WTC11 (cell line): Measurements from ENCODE around the gene SPSB4. TPM values are rescaled to one million over a fixed set of nuclear protein-coding genes. Genes with fewer than 3 reads are reported as not detected.

Experiments
- ATAC-seq: fragments of 200-7000 bp; cut with Tn5 transposase; 2 replicates; pipeline ENCODE4 v1.10.0; 2021; ENCODE audit warnings: mild to moderate bottlenecking, moderate library complexity
- CTCF ChIA-PET: fragments of 300-600 bp; sonication (Branson Sonifier 250); formaldehyde crosslinking; loops from one replicate; lab custom pipeline; 2021; ENCODE audit warnings: antibody characterized with exemption; lab: Charles Lee
- POLR2A ChIA-PET: fragments of 350-600 bp; sonication (Branson Sonifier 250); formaldehyde crosslinking; loops from one replicate; lab custom pipeline; 2021; ENCODE audit warnings: antibody characterized with exemption; lab: Charles Lee
- DNase-seq: peaks from one replicate; pipeline ENCODE4 v3.0.0; 2021; ENCODE audit warnings: low spot score
- H3K27ac Mint-ChIP-seq: 2 replicates; pipeline ENCODE4 v1.8.0; 2021; ENCODE audit warnings: mixed read lengths
- H3K27me3 Mint-ChIP-seq: 2 replicates; pipeline ENCODE4 v1.8.0; 2021; ENCODE audit warnings: low read depth, mild to moderate bottlenecking, moderate library complexity, mixed read lengths
- H3K36me3 Mint-ChIP-seq: 2 replicates; pipeline ENCODE4 v1.8.0; 2021; ENCODE audit warnings: mixed read lengths
- H3K4me1 Mint-ChIP-seq: 2 replicates; pipeline ENCODE4 v1.8.0; 2022; ENCODE audit warnings: mixed read lengths
- H3K4me3 Mint-ChIP-seq: 2 replicates; pipeline ENCODE4 v1.8.0; 2021; ENCODE audit warnings: mild to moderate bottlenecking, moderate library complexity, mixed read lengths
- H3K9me3 Mint-ChIP-seq: 2 replicates; pipeline ENCODE4 v1.8.0; 2021; ENCODE audit warnings: mixed read lengths
- ELF4 ChIP-seq: sonication (generic); formaldehyde crosslinking; IDR thresholded peaks from 2 replicates; pipeline ENCODE4 v1.8.1; 2022; ENCODE audit warnings: low read depth, mild to moderate bottlenecking, moderate library complexity, missing genetic modification reagents
- FOXP4 ChIP-seq: sonication (generic); formaldehyde crosslinking; IDR thresholded peaks from 2 replicates; pipeline ENCODE4 v1.8.0; 2022; ENCODE audit warnings: mild to moderate bottlenecking, missing genetic modification reagents
- GTF2I ChIP-seq: fragments of 250-450 bp; sonication (Bioruptor Pico); conservative IDR thresholded peaks from 2 replicates; pipeline ENCODE4 v1.4.0; 2021; ENCODE audit warnings: mild to moderate bottlenecking
- HMGXB4 ChIP-seq: sonication (generic); formaldehyde crosslinking; IDR thresholded peaks from 2 replicates; pipeline ENCODE4 v1.8.1; 2023; ENCODE audit warnings: mild to moderate bottlenecking, moderate library complexity, missing genetic modification reagents
- IRF2 ChIP-seq: sonication (generic); formaldehyde crosslinking; IDR thresholded peaks from 2 replicates; pipeline ENCODE4 v1.8.0; 2022; ENCODE audit warnings: low read depth, missing genetic modification reagents, borderline replicate concordance
- NFE2L1 ChIP-seq: sonication (generic); formaldehyde crosslinking; IDR thresholded peaks from 2 replicates; pipeline ENCODE4 v1.8.1; 2023; ENCODE audit warnings: missing genetic modification reagents
- PREB ChIP-seq: sonication (generic); formaldehyde crosslinking; IDR thresholded peaks from 2 replicates; pipeline ENCODE4 v1.8.1; 2022; ENCODE audit warnings: mild to moderate bottlenecking, missing genetic modification reagents, moderate library complexity, borderline replicate concordance
- SOX15 ChIP-seq: fragments of 250-450 bp; sonication (Bioruptor Pico); IDR thresholded peaks from 2 replicates; pipeline ENCODE4 v1.9.0; 2021; ENCODE audit warnings: mild to moderate bottlenecking
- TCF7 ChIP-seq: sonication (generic); formaldehyde crosslinking; IDR thresholded peaks from 2 replicates; pipeline ENCODE4 v1.8.0; 2022; ENCODE audit warnings: mild to moderate bottlenecking, low read depth, missing genetic modification reagents, moderate library complexity
- TP53 ChIP-seq: sonication (generic); formaldehyde crosslinking; IDR thresholded peaks from 2 replicates; pipeline ENCODE4 v1.8.1; 2023; ENCODE audit warnings: mild to moderate bottlenecking, missing genetic modification reagents
- ZNF138 ChIP-seq: sonication (generic); formaldehyde crosslinking; conservative IDR thresholded peaks from 2 replicates; pipeline ENCODE4 v1.8.1; 2022; ENCODE audit warnings: mild to moderate bottlenecking, moderate library complexity, missing genetic modification reagents
- ZNF263 ChIP-seq: sonication (generic); formaldehyde crosslinking; IDR thresholded peaks from 2 replicates; pipeline ENCODE4 v1.8.1; 2022; ENCODE audit warnings: low read depth, mild to moderate bottlenecking, moderate library complexity, missing genetic modification reagents
- total RNA-seq: library from RNA; stranded (reverse); gene quantifications from 3 replicates; pipeline ENCODE4 v1.2.3, GENCODE V29; 2021
- TF ChIP-seq, protein P1 (sequence below): fragments of 250-450 bp; sonication (Bioruptor Pico); IDR thresholded peaks from 2 replicates; pipeline ENCODE4 v1.9.0; 2021; ENCODE audit warnings: moderate library complexity, mild to moderate bottlenecking, inconsistent platforms, borderline replicate concordance
- TF ChIP-seq, protein P2 (sequence below): sonication (generic); formaldehyde crosslinking; IDR thresholded peaks from 2 replicates; pipeline ENCODE4 v1.8.0; 2022; ENCODE audit warnings: mild to moderate bottlenecking, missing genetic modification reagents
- TF ChIP-seq, protein P3 (sequence below): sonication (generic); formaldehyde crosslinking; conservative IDR thresholded peaks from 2 replicates; pipeline ENCODE4 v1.8.1; 2022; ENCODE audit warnings: mild to moderate bottlenecking, missing genetic modification reagents
- TF ChIP-seq, protein P4 (sequence below): fragments of 250-450 bp; sonication (Bioruptor Pico); IDR thresholded peaks from 2 replicates; pipeline ENCODE4 v1.9.0; 2021; ENCODE audit warnings: mild to moderate bottlenecking
- TF ChIP-seq, protein P5 (sequence below): sonication (generic); formaldehyde crosslinking; IDR thresholded peaks from 2 replicates; pipeline ENCODE4 v1.8.1; 2022; ENCODE audit warnings: missing genetic modification reagents, borderline replicate concordance
- TF ChIP-seq, protein P6 (sequence below): fragments of 250-450 bp; sonication (Bioruptor Pico); conservative IDR thresholded peaks from 2 replicates; pipeline ENCODE4 v1.9.0; 2021; ENCODE audit warnings: mild to moderate bottlenecking

The SPSB4 gene
- total RNA-seq, 1 experiment from 2014 or later: 19.7 TPM

DNA sequence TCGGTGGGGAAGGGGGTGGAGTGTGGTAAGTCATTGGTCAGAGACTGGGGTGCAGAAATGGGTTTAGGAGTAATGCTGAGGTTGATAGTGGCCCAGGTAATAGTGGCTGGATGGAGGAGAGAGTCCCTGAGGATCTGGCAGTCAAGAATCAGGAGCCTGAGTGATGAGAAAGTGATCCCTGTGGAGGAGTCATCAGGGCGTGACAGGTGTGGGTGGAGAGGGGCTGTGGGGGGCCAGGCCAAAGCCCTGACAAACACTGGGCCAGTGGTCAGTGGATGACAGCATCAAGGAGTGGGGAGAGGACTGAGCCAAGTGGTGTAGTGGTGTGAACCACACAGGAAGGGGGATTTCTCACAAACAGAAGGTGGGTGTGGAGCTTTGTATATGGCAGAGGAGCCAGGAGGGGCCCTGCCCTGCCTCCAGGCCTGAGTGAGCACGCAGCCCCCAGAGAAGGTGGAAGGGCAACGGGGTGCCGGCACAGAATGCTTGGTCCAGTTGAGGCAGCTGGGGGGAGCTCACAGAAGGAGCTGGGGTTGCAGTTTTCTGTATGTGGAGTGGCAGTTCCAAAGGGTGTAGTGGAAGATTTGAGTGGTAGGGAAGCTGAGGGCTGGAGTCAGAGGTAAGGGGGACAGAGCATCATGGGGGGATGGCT, 77.1 kb downstream of the SPSB4 start:
- no peak overlapping the region for H3K27ac Mint-ChIP-seq
- no peaks in the 10 kb centered on the region for H3K4me1 Mint-ChIP-seq
- TF ChIP-seq, protein P1, sequence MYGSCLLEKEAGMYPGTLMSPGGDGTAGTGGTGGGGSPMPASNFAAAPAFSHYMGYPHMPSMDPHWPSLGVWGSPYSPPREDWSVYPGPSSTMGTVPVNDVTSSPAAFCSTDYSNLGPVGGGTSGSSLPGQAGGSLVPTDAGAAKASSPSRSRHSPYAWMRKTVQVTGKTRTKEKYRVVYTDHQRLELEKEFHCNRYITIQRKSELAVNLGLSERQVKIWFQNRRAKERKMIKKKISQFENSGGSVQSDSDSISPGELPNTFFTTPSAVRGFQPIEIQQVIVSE (CRISPR knock-in tag): no peak
- TF ChIP-seq FOXP4 (CRISPR knock-in tag): no peak
- TF ChIP-seq IRF2 (CRISPR knock-in tag): no peak
- TF ChIP-seq, protein P2, sequence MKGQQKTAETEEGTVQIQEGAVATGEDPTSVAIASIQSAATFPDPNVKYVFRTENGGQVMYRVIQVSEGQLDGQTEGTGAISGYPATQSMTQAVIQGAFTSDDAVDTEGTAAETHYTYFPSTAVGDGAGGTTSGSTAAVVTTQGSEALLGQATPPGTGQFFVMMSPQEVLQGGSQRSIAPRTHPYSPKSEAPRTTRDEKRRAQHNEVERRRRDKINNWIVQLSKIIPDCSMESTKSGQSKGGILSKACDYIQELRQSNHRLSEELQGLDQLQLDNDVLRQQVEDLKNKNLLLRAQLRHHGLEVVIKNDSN (CRISPR knock-in tag): no peak
- no peak for TF ChIP-seq PREB (CRISPR knock-in tag)
- H3K4me3 Mint-ChIP-seq: no peak overlapping the region
- DNase-seq (no peak), ATAC-seq (no peak)
- H3K36me3 Mint-ChIP-seq: peaks cover 11% of the 10 kb centered on the region; the same call in 1 of the 2 replicates
- no peaks in the 10 kb centered on the region for H3K27me3 Mint-ChIP-seq
- ChIA-PET POLR2A (no interaction called here), CTCF (interaction anchor here (1.6 to 3.7 kb wide), 2 partner anchors 13 to 103 kb away, joined by 4 to 13 read pairs; partner anchors contain the start of gene PXYLP1)
- H3K9me3 Mint-ChIP-seq: peaks cover 12% of the 10 kb centered on the region

GRCh38 chr3:141129049-141129448, 77.9 kb downstream of the SPSB4 start:
- Mint-ChIP-seq H3K27ac (no peak overlapping the region), H3K36me3 (peaks cover 11% of the 10 kb centered on the region; the same call in 1 of the 2 replicates), H3K9me3 (peaks cover 13% of the 10 kb centered on the region), H3K27me3 (no peaks in the 10 kb centered on the region), H3K4me1 (no peaks in the 10 kb centered on the region), H3K4me3 (no peak overlapping the region)
- POLR2A ChIA-PET: no interaction called here
- DNase-seq: no peak
- no peak for ATAC-seq
- CTCF ChIA-PET: interaction anchor here (1.6 to 3.7 kb wide), 2 partner anchors 14 to 103 kb away, joined by 4 to 13 read pairs; partner anchors contain the start of gene PXYLP1
- TF ChIP-seq NFE2L1: no peak
- no peak for TF ChIP-seq TCF7 (CRISPR knock-in tag)
- no peak for TF ChIP-seq SOX15
- TF ChIP-seq ELF4: no peak
- TF ChIP-seq GTF2I (CRISPR knock-in tag): no peak
- no peak for TF ChIP-seq PREB (CRISPR knock-in tag)
- TF ChIP-seq ZNF138: no peak
- TF ChIP-seq ZNF263 (CRISPR knock-in tag): no peak
- TF ChIP-seq TP53 (CRISPR knock-in tag): no peak
- TF ChIP-seq, protein P3, sequence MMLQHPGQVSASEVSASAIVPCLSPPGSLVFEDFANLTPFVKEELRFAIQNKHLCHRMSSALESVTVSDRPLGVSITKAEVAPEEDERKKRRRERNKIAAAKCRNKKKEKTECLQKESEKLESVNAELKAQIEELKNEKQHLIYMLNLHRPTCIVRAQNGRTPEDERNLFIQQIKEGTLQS (CRISPR knock-in tag): no peak
- TF ChIP-seq, protein P4, sequence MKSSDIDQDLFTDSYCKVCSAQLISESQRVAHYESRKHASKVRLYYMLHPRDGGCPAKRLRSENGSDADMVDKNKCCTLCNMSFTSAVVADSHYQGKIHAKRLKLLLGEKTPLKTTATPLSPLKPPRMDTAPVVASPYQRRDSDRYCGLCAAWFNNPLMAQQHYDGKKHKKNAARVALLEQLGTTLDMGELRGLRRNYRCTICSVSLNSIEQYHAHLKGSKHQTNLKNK (CRISPR knock-in tag): no peak
- TF ChIP-seq, protein P5, sequence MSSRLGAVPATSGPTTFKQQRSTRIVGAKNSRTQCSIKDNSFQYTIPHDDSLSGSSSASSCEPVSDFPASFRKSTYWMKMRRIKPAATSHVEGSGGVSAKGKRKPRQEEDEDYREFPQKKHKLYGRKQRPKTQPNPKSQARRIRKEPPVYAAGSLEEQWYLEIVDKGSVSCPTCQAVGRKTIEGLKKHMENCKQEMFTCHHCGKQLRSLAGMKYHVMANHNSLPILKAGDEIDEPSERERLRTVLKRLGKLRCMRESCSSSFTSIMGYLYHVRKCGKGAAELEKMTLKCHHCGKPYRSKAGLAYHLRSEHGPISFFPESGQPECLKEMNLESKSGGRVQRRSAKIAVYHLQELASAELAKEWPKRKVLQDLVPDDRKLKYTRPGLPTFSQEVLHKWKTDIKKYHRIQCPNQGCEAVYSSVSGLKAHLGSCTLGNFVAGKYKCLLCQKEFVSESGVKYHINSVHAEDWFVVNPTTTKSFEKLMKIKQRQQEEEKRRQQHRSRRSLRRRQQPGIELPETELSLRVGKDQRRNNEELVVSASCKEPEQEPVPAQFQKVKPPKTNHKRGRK (CRISPR knock-in tag): no peak
- no peak for TF ChIP-seq IRF2 (CRISPR knock-in tag)
- TF ChIP-seq, protein P6, sequence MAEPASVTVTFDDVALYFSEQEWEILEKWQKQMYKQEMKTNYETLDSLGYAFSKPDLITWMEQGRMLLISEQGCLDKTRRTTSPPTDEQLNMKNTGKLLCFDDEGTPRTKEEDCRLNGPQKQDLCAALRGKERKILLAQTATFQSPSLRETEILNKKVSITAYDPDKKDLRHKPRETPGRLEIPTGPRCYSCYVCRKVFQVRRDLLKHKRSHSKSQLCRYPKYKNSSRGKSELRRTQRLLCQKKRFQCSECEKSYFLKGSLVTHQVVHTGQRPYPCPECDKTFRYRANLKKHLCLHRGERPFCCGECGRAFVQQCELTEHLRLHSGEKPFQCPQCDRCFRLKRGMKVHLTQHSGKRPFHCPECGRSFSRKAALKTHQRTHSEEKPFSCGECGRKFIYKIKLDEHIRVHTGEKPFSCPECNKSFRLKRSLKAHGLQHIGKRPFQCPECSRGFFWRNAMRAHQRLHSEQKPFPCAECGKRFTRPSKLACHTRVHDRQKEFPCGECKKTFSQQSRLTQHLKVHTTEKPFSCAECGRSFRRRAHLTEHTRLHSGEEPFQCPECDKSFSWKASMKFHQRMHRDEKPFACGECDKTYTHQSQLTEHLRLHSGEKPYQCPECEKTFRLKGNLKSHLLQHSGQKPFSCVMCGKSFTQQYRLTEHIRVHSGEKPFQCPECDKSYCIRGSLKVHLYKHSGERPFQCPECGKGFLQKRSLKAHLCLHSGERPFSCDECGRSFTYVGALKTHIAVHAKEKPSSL (CRISPR knock-in tag): no peak
- no peak for TF ChIP-seq HMGXB4 (CRISPR knock-in tag)
